ENCODE data around the gene SNX32.

The SNX32 gene

GRCh38 chr11:65797711-65798110 is 36.1 kb upstream of the SNX32 start:
- no peak for DNase-seq

- no peak for DNase-seq
Measured at GRCh38 chr11:65798882-65799281, 34.9 kb upstream of the SNX32 start.

- no peak for DNase-seq
Measured at GRCh38 chr11:65801153-65801987, 32.4 kb upstream of the SNX32 start.

- DNase-seq, result no peak
Measured at GRCh38 chr11:65802841-65803240, 30.9 kb upstream of the SNX32 start.

GRCh38 chr11:65803797-65804492 is 29.8 kb upstream of the SNX32 start:
- DNase-seq, result no peak

GRCh38 chr11:65806979-65807378 is 26.8 kb upstream of the SNX32 start:
- DNase-seq, result no peak

GRCh38 chr11:65808744-65809341 is 24.9 kb upstream of the SNX32 start:
- no peak for DNase-seq

GRCh38 chr11:65809496-65809895 is 24.3 kb upstream of the SNX32 start:
- DNase-seq, result no peak

- no peak for DNase-seq
Measured at GRCh38 chr11:65810046-65810868, 23.5 kb upstream of the SNX32 start.

GRCh38 chr11:65811764-65812475 is 21.8 kb upstream of the SNX32 start:
- no peak for DNase-seq

- no peak for DNase-seq
Measured at GRCh38 chr11:65814131-65814985, 19.4 kb upstream of the SNX32 start.

- DNase-seq, result no peak
Measured at GRCh38 chr11:65814986-65815565, 18.7 kb upstream of the SNX32 start.

GRCh38 chr11:65816696-65817095 is 17.1 kb upstream of the SNX32 start:
- no peak for DNase-seq

- DNase-seq, result no peak
Measured at GRCh38 chr11:65817312-65817834, 16.4 kb upstream of the SNX32 start.

GRCh38 chr11:65817835-65818680 is 15.7 kb upstream of the SNX32 start:
- peak; percentile 90 for DNase-seq

- DNase-seq, result no peak
Measured at GRCh38 chr11:65821107-65821506, 12.7 kb upstream of the SNX32 start.

GRCh38 chr11:65822776-65823528 is 10.8 kb upstream of the SNX32 start:
- no peak for DNase-seq

- DNase-seq, result no peak
Measured at GRCh38 chr11:65826984-65827735, 6.6 kb upstream of the SNX32 start.

Data from stimulated activated CD4-positive, alpha-beta T cell treated with anti-CD3 and anti-CD28 coated beads, Interleukin-1b, Interleukin-23, amount 100 ng/mL, for 48 hours (primary cell).